ENCODE measurements around the gene ARHGEF38.

The ARHGEF38 gene

GRCh38 chr4:105551965-105552746, at the start of gene ARHGEF38:
Gene ARHGEF38, plus strand, starts transcription at chr4:105552620. Its CDS starts 146 bp downstream, at chr4:105552766.
- Mint-ChIP-seq H3K9me3 (no peaks in the 10 kb centered on the region), H3K4me1 (ENCODE audit: low read depth) (no peaks in the 10 kb centered on the region), H3K27ac (no peak within 1 kb of the TSS), H3K4me3 (no peak within 1 kb of the TSS), H3K27me3 (ENCODE audit: low read depth) (peaks cover 10% of the 10 kb centered on the region), H3K36me3 (ENCODE audit: low read depth) (no peaks in the 10 kb centered on the region)
- no peak for DNase-seq (ENCODE audit: low spot score)

GRCh38 chr4:105503484-105503883, 48.9 kb upstream of the ARHGEF38 start:
- Mint-ChIP-seq H3K4me3 (no peak overlapping the region), H3K36me3 (ENCODE audit: low read depth) (no peaks in the 10 kb centered on the region), H3K27ac (no peak overlapping the region), H3K27me3 (ENCODE audit: low read depth) (peaks cover 2% of the 10 kb centered on the region), H3K4me1 (ENCODE audit: low read depth) (no peaks in the 10 kb centered on the region), H3K9me3 (no peaks in the 10 kb centered on the region)
- DNase-seq (ENCODE audit: low spot score) = no peak

GRCh38 chr4:105504744-105505143, 47.7 kb upstream of the ARHGEF38 start:
- no peaks in the 10 kb centered on the region for H3K9me3 Mint-ChIP-seq
- H3K4me3 Mint-ChIP-seq = no peak overlapping the region
- H3K27ac Mint-ChIP-seq = no peak overlapping the region
- H3K27me3 Mint-ChIP-seq (ENCODE audit: low read depth) = peaks cover 4% of the 10 kb centered on the region
- no peak for DNase-seq (ENCODE audit: low spot score)
- H3K36me3 Mint-ChIP-seq (ENCODE audit: low read depth) = no peaks in the 10 kb centered on the region
- no peaks in the 10 kb centered on the region for H3K4me1 Mint-ChIP-seq (ENCODE audit: low read depth)

GRCh38 chr4:105509291-105509690, 43.1 kb upstream of the ARHGEF38 start:
- H3K27me3 Mint-ChIP-seq (ENCODE audit: low read depth) = peaks cover 13% of the 10 kb centered on the region
- no peaks in the 10 kb centered on the region for H3K4me1 Mint-ChIP-seq (ENCODE audit: low read depth)
- DNase-seq (ENCODE audit: low spot score) = no peak
- no peak overlapping the region for H3K4me3 Mint-ChIP-seq
- H3K36me3 Mint-ChIP-seq (ENCODE audit: low read depth) = no peaks in the 10 kb centered on the region
- no peaks in the 10 kb centered on the region for H3K9me3 Mint-ChIP-seq
- no peak overlapping the region for H3K27ac Mint-ChIP-seq

- H3K9me3 Mint-ChIP-seq = no peaks in the 10 kb centered on the region
- H3K36me3 Mint-ChIP-seq (ENCODE audit: low read depth) = no peaks in the 10 kb centered on the region
- H3K4me1 Mint-ChIP-seq (ENCODE audit: low read depth) = no peaks in the 10 kb centered on the region
- no peak overlapping the region for H3K4me3 Mint-ChIP-seq
- peaks cover 13% of the 10 kb centered on the region for H3K27me3 Mint-ChIP-seq (ENCODE audit: low read depth)
- no peak overlapping the region for H3K27ac Mint-ChIP-seq
- no peak for DNase-seq (ENCODE audit: low spot score)
These were observed 42.7 kb upstream of the ARHGEF38 start for GRCh38 chr4:105509714-105510113.

GRCh38 chr4:105510245-105510644, 42.2 kb upstream of the ARHGEF38 start:
- H3K4me1 Mint-ChIP-seq (ENCODE audit: low read depth) = no peaks in the 10 kb centered on the region
- peaks cover 13% of the 10 kb centered on the region for H3K27me3 Mint-ChIP-seq (ENCODE audit: low read depth)
- no peaks in the 10 kb centered on the region for H3K36me3 Mint-ChIP-seq (ENCODE audit: low read depth)

GRCh38 chr4:105520819-105521790, 31.3 kb upstream of the ARHGEF38 start:
- no peak overlapping the region for H3K27ac Mint-ChIP-seq
- no peaks in the 10 kb centered on the region for H3K9me3 Mint-ChIP-seq
- H3K4me1 Mint-ChIP-seq (ENCODE audit: low read depth) = no peaks in the 10 kb centered on the region
- H3K27me3 Mint-ChIP-seq (ENCODE audit: low read depth) = no peaks in the 10 kb centered on the region
- DNase-seq (ENCODE audit: low spot score) = no peak
- no peak overlapping the region for H3K4me3 Mint-ChIP-seq
- H3K36me3 Mint-ChIP-seq (ENCODE audit: low read depth) = no peaks in the 10 kb centered on the region

More at GRCh38 chr4:105510245-105510644, 42.2 kb upstream of the ARHGEF38 start:
- H3K4me3 Mint-ChIP-seq = no peak overlapping the region
- no peaks in the 10 kb centered on the region for H3K9me3 Mint-ChIP-seq
- DNase-seq (ENCODE audit: low spot score) = no peak
- H3K27ac Mint-ChIP-seq = no peak overlapping the region

- H3K9me3 Mint-ChIP-seq = no peaks in the 10 kb centered on the region
- no peak overlapping the region for H3K4me3 Mint-ChIP-seq
- H3K36me3 Mint-ChIP-seq (ENCODE audit: low read depth) = no peaks in the 10 kb centered on the region
- no peak overlapping the region for H3K27ac Mint-ChIP-seq
- H3K4me1 Mint-ChIP-seq (ENCODE audit: low read depth) = no peaks in the 10 kb centered on the region
- no peak for DNase-seq (ENCODE audit: low spot score)
- H3K27me3 Mint-ChIP-seq (ENCODE audit: low read depth) = no peaks in the 10 kb centered on the region
These were observed 25.8 kb upstream of the ARHGEF38 start for GRCh38 chr4:105526656-105527055.

- no peak for DNase-seq (ENCODE audit: low spot score)
- H3K27me3 Mint-ChIP-seq (ENCODE audit: low read depth) = no peaks in the 10 kb centered on the region
- H3K4me3 Mint-ChIP-seq = no peak overlapping the region
- no peaks in the 10 kb centered on the region for H3K4me1 Mint-ChIP-seq (ENCODE audit: low read depth)
- no peaks in the 10 kb centered on the region for H3K36me3 Mint-ChIP-seq (ENCODE audit: low read depth)
- no peak overlapping the region for H3K27ac Mint-ChIP-seq
- no peaks in the 10 kb centered on the region for H3K9me3 Mint-ChIP-seq
These were observed 25.3 kb upstream of the ARHGEF38 start for GRCh38 chr4:105527081-105527480.

GRCh38 chr4:105536601-105537000, 15.8 kb upstream of the ARHGEF38 start:
- Mint-ChIP-seq H3K9me3 (no peaks in the 10 kb centered on the region), H3K27ac (no peak overlapping the region), H3K27me3 (ENCODE audit: low read depth) (peaks cover 21% of the 10 kb centered on the region), H3K4me3 (no peak overlapping the region), H3K36me3 (ENCODE audit: low read depth) (no peaks in the 10 kb centered on the region), H3K4me1 (ENCODE audit: low read depth) (peaks cover 7% of the 10 kb centered on the region)
- DNase-seq (ENCODE audit: low spot score) = no peak

- H3K27ac Mint-ChIP-seq = no peak overlapping the region
- H3K27me3 Mint-ChIP-seq (ENCODE audit: low read depth) = peaks cover 34% of the 10 kb centered on the region
- peaks cover 10% of the 10 kb centered on the region for H3K4me1 Mint-ChIP-seq (ENCODE audit: low read depth)
- DNase-seq (ENCODE audit: low spot score) = no peak
- H3K9me3 Mint-ChIP-seq = no peaks in the 10 kb centered on the region
- no peaks in the 10 kb centered on the region for H3K36me3 Mint-ChIP-seq (ENCODE audit: low read depth)
- no peak overlapping the region for H3K4me3 Mint-ChIP-seq
These were observed 11.0 kb upstream of the ARHGEF38 start for GRCh38 chr4:105541420-105541819.

- Mint-ChIP-seq H3K36me3 (ENCODE audit: low read depth) (no peaks in the 10 kb centered on the region), H3K4me3 (no peak overlapping the region), H3K4me1 (ENCODE audit: low read depth) (peaks cover 10% of the 10 kb centered on the region), H3K9me3 (no peaks in the 10 kb centered on the region), H3K27ac (no peak overlapping the region), H3K27me3 (ENCODE audit: low read depth) (peaks cover 30% of the 10 kb centered on the region)
- DNase-seq (ENCODE audit: low spot score) = no peak
These were observed 10.4 kb upstream of the ARHGEF38 start for GRCh38 chr4:105542039-105542438.

GRCh38 chr4:105543346-105543745, 9.1 kb upstream of the ARHGEF38 start:
- Mint-ChIP-seq H3K27ac (no peak overlapping the region), H3K4me1 (ENCODE audit: low read depth) (peaks cover 10% of the 10 kb centered on the region), H3K36me3 (ENCODE audit: low read depth) (no peaks in the 10 kb centered on the region), H3K4me3 (no peak overlapping the region), H3K27me3 (ENCODE audit: low read depth) (peaks cover 25% of the 10 kb centered on the region), H3K9me3 (no peaks in the 10 kb centered on the region)
- no peak for DNase-seq (ENCODE audit: low spot score)

- no peaks in the 10 kb centered on the region for H3K9me3 Mint-ChIP-seq
- peaks cover 10% of the 10 kb centered on the region for H3K4me1 Mint-ChIP-seq (ENCODE audit: low read depth)
- no peak overlapping the region for H3K4me3 Mint-ChIP-seq
These were observed 8.5 kb upstream of the ARHGEF38 start for GRCh38 chr4:105543881-105544280.

More at GRCh38 chr4:105543881-105544280, 8.5 kb upstream of the ARHGEF38 start:
- DNase-seq (ENCODE audit: low spot score) = no peak
- peaks cover 22% of the 10 kb centered on the region for H3K27me3 Mint-ChIP-seq (ENCODE audit: low read depth)
- H3K36me3 Mint-ChIP-seq (ENCODE audit: low read depth) = no peaks in the 10 kb centered on the region
- no peak overlapping the region for H3K27ac Mint-ChIP-seq
